ENCODE results near the gene RIMBP2.

DNA sequence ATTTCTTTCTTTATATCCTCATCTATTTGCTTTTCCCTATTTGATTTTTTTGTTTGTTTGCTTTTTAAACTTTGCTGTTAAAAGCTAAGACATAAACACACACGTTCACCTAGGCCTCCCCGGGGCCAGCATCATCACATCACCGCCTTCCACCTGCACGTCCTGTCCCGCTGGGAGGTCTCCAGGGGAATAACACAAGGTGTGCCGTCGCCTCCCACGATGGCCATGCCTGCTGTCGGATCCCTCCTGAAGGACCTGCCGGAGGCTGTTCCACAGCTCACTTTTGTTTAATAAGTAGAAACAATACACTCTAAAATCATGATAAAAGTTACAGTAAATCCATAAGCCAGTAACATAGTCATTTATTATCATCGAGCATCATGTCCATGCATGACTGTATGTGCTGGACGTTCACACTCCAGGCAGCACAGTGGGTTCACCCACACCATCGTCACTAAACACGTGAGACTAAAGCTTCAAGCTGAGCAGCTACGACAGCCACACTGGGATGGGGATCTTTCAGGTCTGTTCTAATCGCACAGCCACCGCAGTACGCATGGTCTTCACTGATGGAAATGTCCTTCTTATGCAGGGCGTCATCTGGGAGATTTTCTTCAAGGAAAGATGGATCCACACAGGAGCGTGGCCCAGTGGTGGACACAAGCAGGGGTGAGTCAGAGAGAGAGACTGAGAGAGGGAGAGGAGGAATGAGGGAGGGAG is 3.6 kb downstream of the RIMBP2 start:
- TF ChIP-seq, protein P1, sequence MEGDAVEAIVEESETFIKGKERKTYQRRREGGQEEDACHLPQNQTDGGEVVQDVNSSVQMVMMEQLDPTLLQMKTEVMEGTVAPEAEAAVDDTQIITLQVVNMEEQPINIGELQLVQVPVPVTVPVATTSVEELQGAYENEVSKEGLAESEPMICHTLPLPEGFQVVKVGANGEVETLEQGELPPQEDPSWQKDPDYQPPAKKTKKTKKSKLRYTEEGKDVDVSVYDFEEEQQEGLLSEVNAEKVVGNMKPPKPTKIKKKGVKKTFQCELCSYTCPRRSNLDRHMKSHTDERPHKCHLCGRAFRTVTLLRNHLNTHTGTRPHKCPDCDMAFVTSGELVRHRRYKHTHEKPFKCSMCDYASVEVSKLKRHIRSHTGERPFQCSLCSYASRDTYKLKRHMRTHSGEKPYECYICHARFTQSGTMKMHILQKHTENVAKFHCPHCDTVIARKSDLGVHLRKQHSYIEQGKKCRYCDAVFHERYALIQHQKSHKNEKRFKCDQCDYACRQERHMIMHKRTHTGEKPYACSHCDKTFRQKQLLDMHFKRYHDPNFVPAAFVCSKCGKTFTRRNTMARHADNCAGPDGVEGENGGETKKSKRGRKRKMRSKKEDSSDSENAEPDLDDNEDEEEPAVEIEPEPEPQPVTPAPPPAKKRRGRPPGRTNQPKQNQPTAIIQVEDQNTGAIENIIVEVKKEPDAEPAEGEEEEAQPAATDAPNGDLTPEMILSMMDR (tag by site-specific recombination; IDR thresholded peaks at IDR 0.05): no peak
- TF ChIP-seq, protein P2, sequence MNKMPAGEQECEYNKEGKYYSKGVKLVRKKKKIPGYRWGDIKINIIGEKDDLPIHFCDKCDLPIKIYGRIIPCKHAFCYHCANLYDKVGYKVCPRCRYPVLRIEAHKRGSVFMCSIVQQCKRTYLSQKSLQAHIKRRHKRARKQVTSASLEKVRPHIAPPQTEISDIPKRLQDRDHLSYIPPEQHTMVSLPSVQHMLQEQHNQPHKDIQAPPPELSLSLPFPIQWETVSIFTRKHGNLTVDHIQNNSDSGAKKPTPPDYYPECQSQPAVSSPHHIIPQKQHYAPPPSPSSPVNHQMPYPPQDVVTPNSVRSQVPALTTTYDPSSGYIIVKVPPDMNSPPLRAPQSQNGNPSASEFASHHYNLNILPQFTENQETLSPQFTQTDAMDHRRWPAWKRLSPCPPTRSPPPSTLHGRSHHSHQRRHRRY (tag by site-specific recombination; IDR thresholded peaks at IDR 0.05): no peak
- TF ChIP-seq SP7 (tag by site-specific recombination; IDR thresholded peaks at IDR 0.05): no peak
- TF ChIP-seq, protein P3, sequence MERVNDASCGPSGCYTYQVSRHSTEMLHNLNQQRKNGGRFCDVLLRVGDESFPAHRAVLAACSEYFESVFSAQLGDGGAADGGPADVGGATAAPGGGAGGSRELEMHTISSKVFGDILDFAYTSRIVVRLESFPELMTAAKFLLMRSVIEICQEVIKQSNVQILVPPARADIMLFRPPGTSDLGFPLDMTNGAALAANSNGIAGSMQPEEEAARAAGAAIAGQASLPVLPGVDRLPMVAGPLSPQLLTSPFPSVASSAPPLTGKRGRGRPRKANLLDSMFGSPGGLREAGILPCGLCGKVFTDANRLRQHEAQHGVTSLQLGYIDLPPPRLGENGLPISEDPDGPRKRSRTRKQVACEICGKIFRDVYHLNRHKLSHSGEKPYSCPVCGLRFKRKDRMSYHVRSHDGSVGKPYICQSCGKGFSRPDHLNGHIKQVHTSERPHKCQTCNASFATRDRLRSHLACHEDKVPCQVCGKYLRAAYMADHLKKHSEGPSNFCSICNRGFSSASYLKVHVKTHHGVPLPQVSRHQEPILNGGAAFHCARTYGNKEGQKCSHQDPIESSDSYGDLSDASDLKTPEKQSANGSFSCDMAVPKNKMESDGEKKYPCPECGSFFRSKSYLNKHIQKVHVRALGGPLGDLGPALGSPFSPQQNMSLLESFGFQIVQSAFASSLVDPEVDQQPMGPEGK (tag by site-specific recombination; IDR thresholded peaks at IDR 0.05): no peak
- no peak for TF ChIP-seq TCF7L2 (IDR thresholded peaks at IDR 0.05; ENCODE audit: borderline replicate concordance, low read depth, low read length)
- no peak for TF ChIP-seq BCL11A (tag by site-specific recombination; IDR thresholded peaks at IDR 0.05; ENCODE audit: low read depth)

Data from HEK293 (cell line).